Measurements from ENCODE around the gene PYM1.

PYM1 gene

DNA sequence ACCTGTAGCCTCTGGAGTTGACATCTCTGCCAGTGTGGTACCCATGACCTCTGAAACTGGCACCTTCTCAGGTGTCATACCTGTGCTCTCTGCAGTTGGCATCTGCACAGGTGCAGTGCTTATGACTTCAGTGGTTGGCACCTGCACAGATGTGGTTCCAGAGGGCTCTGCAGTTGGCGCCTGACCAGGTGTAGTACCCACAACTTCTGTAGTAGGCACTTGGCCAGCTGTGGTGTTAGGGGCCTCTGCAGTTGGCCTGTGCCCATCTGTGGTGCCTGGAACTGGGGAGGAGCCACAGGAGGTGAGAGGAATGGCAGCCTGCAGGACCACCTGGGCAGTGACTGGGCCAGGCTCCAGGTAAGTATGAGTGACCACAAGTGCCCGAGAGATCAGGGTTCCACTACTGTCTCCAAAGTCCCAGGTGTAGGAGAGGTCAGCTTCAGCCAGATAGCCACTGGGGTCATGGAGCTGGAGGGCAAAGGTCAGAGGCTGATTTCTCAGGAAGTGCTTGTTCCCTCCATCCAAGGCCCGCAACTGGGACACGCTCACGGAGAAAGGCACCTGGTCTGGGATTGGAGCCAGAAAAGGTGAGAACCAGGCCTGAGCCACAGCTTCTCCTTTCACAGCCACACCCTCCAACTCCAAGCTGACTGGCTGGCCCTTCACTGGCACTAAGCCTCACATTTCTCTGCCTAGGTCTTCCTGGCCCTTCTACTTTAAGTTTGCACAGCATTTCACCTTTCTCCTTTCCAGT lies 29.6 kb upstream of the PYM1 start:
- no peak for DNase-seq (ENCODE audit: low read depth)
- TF ChIP-seq, protein P1, sequence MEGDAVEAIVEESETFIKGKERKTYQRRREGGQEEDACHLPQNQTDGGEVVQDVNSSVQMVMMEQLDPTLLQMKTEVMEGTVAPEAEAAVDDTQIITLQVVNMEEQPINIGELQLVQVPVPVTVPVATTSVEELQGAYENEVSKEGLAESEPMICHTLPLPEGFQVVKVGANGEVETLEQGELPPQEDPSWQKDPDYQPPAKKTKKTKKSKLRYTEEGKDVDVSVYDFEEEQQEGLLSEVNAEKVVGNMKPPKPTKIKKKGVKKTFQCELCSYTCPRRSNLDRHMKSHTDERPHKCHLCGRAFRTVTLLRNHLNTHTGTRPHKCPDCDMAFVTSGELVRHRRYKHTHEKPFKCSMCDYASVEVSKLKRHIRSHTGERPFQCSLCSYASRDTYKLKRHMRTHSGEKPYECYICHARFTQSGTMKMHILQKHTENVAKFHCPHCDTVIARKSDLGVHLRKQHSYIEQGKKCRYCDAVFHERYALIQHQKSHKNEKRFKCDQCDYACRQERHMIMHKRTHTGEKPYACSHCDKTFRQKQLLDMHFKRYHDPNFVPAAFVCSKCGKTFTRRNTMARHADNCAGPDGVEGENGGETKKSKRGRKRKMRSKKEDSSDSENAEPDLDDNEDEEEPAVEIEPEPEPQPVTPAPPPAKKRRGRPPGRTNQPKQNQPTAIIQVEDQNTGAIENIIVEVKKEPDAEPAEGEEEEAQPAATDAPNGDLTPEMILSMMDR (IDR thresholded peaks at IDR 0.05; ENCODE audit: low read depth, low read length, missing control alignments) = no peak
- H3K4me3 ChIP-seq (ENCODE audit: low read depth, low read length) = no peak overlapping the region

DNA sequence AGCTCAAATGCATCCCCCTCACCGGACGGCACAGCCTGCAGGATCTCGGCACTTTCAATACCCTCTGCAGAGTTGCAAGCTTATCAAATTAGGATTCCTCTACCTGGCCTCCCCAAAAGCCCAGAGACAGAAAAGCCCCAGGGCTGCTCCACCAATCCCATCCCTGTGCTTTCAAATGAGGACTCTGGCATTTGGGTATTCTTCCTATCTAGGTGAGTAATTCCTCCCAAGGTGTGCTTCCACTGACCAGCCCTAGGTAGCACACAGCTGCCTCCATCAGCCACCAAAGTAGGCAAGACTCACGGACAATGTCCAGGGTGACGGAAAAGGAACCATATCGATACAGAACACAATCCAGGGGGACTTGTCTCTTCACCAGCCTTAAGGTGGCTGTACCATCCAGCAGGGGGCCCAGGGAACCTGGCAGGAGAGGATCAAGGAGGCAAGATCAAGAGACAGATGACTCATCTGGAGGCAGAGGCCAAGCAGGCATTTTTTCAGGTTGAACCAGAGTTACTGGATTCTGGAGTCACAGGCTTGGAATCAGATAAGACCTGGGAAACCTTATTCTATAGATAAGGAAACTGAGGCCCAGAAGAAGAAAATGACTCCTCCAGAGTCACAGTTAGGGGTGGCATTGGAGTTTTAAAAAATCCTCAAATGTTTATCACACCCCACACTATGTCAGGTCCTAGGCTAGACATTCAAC lies 28.3 kb upstream of the PYM1 start:
- TF ChIP-seq, protein P1 (IDR thresholded peaks at IDR 0.05; ENCODE audit: low read depth, low read length, missing control alignments) = no peak
- no peak overlapping the region for H3K4me3 ChIP-seq (ENCODE audit: low read depth, low read length)
- DNase-seq (ENCODE audit: low read depth) = no peak

DNA sequence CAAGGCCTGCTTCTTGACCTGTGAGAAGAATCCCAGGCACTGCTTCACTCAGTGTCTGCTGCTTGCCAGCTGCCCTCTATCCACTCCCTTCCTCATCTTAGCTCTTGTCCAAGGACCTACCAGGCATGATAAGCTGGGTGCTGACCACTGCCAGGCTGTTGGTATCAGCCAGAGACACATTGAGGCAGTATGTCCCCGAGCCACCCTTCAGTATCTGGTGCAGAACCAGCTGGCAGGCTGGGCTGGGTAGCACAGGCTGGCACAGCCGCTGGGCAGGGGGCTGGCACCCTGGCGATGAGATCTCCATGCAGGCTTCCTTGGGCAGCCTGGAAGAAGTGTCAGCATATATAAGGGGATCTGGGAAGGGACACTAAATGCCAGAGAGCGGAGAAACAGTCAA lies 27.6 kb upstream of the PYM1 start:
- TF ChIP-seq, protein P1 (IDR thresholded peaks at IDR 0.05; ENCODE audit: low read depth, low read length, missing control alignments) = no peak
- no peak for DNase-seq (ENCODE audit: low read depth)
- no peak overlapping the region for H3K4me3 ChIP-seq (ENCODE audit: low read depth, low read length)

DNA sequence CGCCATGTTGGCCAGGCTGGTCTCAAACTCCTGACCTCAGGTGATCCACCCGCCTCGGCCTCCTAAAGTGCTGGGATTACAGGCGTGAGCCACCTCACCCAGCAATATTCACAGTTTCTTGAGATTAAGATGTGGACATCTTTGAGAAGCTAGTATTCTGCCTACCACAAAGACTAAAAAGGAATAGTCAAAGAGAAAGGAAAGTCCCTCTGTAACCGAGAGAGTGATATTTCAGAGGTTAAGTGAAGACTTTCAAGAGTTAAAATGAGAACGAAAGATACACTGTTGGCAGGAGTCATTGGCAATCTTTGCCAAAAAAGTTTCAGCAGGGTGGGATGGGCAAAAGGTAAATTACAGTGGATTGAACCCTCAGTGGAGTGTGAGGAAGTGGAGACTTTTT lies 18.9 kb upstream of the PYM1 start:
- no peak overlapping the region for H3K4me3 ChIP-seq (ENCODE audit: low read depth, low read length)
- TF ChIP-seq, protein P1 (IDR thresholded peaks at IDR 0.05; ENCODE audit: low read depth, low read length, missing control alignments) = no peak
- no peak for DNase-seq (ENCODE audit: low read depth)

DNA sequence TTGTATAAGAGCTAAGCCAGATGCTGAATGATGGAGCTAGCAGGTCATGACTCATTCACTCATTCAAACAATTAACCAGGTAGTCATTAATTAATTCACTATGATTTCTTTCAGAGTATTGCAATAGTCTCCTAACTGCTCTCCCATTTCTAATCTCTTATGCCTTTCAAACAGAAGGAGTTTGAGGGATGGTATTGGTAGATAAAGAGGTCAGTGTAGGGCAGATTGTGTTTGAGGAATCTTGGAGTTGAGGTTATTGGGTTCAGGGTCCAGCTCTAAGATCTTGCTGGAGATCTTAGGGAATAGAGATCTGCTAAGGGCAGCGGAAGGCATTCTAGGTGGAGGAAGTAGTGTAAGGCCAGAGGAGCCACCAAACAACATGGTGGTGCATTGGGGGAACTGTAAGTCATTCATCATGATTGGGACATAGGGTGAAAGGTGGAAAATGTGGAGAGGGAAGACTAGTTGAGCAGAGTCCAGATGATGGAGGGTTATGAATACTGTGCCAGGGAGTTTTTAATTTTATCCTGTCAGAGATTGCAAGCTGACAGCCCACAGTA lies 15.0 kb upstream of the PYM1 start:
- TF ChIP-seq, protein P1 (IDR thresholded peaks at IDR 0.05; ENCODE audit: low read depth, low read length, missing control alignments) = no peak
- DNase-seq (ENCODE audit: low read depth) = no peak
- no peak overlapping the region for H3K4me3 ChIP-seq (ENCODE audit: low read depth, low read length)

DNA sequence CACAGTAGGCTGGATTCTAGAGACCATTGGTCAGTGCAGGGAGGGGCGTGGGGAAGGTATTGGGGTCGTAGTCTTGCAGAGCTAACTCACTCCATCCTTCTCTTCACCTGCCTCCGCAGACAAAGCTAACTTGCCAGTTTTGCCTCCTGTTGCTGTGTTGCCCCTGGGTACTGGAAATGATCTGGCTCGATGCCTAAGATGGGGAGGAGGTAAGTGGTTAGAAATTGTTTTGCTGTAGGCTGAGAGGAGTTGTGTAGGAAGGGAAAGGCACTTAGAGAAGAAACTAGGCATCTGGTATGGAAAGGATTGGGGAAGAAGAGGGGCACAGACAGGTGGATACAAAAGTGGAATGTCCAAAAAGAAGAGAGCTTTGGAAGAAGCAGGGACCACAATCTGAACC lies 14.4 kb upstream of the PYM1 start:
- no peak overlapping the region for H3K4me3 ChIP-seq (ENCODE audit: low read depth, low read length)
- TF ChIP-seq, protein P1 (IDR thresholded peaks at IDR 0.05; ENCODE audit: low read depth, low read length, missing control alignments) = no peak
- no peak for DNase-seq (ENCODE audit: low read depth)

Measured in GM12864 (cell line).